Right kidney (tissue), 9 donors: ENCODE results near the gene ATP6V0C.

Experiments
- DNase-seq: peaks from one replicate; pipeline ENCODE4 v3.0.0-alpha.2; 2016
- long read RNA-seq, 8 donors: transcript quantifications; one replicate each; lab custom pipeline, GENCODE V29; 2026

The ATP6V0C gene
- long read RNA-seq, donor 1, transcript ATP6V0C-202 (2 exons, 1,081 nt), result minor isoform, 9 of 147 reads
- long read RNA-seq, donor 1, transcript ATP6V0C-201 (3 exons, 1,175 nt), result major isoform, 138 of 147 reads
- long read RNA-seq, donor 1, partial matches to known transcripts, result 0 of 147 reads
- long read RNA-seq, donor 1, other reads (novel, unspliced or antisense), result 0 of 147 reads
- long read RNA-seq, donor 2, transcript ATP6V0C-202 (2 exons, 1,081 nt), result minor isoform, 23 of 184 reads
- long read RNA-seq, donor 2, transcript ATP6V0C-201 (3 exons, 1,175 nt), result major isoform, 153 of 184 reads
- long read RNA-seq, donor 2, partial matches to known transcripts, result 8 of 184 reads
- long read RNA-seq, donor 2, other reads (novel, unspliced or antisense), result 0 of 184 reads
- long read RNA-seq, donor 3, transcript ATP6V0C-201 (3 exons, 1,175 nt), result major isoform, 116 of 130 reads
- long read RNA-seq, donor 3, transcript ATP6V0C-202 (2 exons, 1,081 nt), result minor isoform, 14 of 130 reads
- long read RNA-seq, donor 3, partial matches to known transcripts, result 0 of 130 reads
- long read RNA-seq, donor 3, other reads (novel, unspliced or antisense), result 0 of 130 reads
- long read RNA-seq, donor 4, transcript ATP6V0C-202 (2 exons, 1,081 nt), result minor isoform, 18 of 240 reads
- long read RNA-seq, donor 4, transcript ATP6V0C-201 (3 exons, 1,175 nt), result major isoform, 213 of 240 reads
- long read RNA-seq, donor 4, partial matches to known transcripts, result 9 of 240 reads
- long read RNA-seq, donor 4, other reads (novel, unspliced or antisense), result 0 of 240 reads
- long read RNA-seq, donor 5, transcript ATP6V0C-201 (3 exons, 1,175 nt), result major isoform, 246 of 265 reads
- long read RNA-seq, donor 5, transcript ATP6V0C-202 (2 exons, 1,081 nt), result minor isoform, 14 of 265 reads
- long read RNA-seq, donor 5, partial matches to known transcripts, result 5 of 265 reads
- long read RNA-seq, donor 5, other reads (novel, unspliced or antisense), result 0 of 265 reads
- long read RNA-seq, donor 6, transcript ATP6V0C-202 (2 exons, 1,081 nt), result minor isoform, 58 of 394 reads
- long read RNA-seq, donor 6, transcript ATP6V0C-201 (3 exons, 1,175 nt), result major isoform, 315 of 394 reads
- long read RNA-seq, donor 6, partial matches to known transcripts, result 21 of 394 reads
- long read RNA-seq, donor 6, other reads (novel, unspliced or antisense), result 0 of 394 reads
- long read RNA-seq, donor 7, result 0 reads
- long read RNA-seq, donor 8, transcript ATP6V0C-202 (2 exons, 1,081 nt), result minor isoform, 13 of 205 reads
- long read RNA-seq, donor 8, transcript ATP6V0C-201 (3 exons, 1,175 nt), result major isoform, 191 of 205 reads
- long read RNA-seq, donor 8, partial matches to known transcripts, result 0 of 205 reads
- long read RNA-seq, donor 8, other reads (novel, unspliced or antisense), result 0 of 205 reads

DNA sequence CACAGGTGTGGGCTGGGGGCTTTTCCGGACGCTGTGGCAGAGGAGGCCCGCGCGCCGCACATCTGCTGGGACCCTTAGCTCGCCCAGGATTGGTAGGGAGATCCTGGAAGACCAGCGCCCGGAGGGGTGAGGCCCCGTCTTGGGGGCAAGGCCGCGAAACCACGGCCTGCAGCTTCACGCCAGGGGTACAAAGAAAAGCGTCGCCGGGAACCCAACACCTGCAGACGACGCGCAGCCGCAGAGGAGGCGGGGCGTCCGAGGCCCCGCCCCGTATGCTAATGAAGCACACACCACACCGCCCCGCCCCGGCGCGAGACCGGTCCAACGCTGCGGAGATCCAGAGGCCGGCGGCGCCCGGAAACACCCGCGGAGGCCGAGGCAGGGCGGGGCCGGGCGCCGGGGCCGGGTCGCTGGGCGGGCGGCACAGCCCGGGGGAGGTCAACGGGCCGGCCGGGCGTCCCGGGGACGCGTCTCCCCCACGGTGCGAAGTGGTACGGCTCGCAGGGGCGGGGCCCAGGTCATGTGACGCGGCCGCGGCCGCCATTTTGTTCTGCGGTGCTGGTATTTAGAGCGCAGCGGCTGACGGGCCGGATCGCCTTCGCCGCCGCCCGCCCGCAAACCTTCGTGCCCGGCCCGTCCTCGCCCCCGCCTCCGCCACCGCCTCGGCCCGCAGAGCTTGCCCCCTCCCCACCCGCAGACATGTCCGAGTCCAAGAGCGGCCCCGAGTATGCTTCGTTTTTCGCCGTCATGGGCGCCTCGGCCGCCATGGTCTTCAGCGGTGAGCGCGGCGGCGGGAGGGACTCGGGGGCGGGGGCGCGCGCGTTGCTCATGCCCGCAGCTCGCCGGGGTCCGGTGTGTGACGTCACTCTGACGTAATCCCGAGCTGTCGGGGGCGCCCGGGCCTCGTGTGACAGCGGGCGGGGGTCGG is at the start of gene ATP6V0C:
Gene ATP6V0C, plus strand, starts transcription at position 548 of the 928 bp plus-strand sequence. Its CDS starts 152 bp downstream, at position 700.
- peak; percentile 85 for DNase-seq

DNA sequence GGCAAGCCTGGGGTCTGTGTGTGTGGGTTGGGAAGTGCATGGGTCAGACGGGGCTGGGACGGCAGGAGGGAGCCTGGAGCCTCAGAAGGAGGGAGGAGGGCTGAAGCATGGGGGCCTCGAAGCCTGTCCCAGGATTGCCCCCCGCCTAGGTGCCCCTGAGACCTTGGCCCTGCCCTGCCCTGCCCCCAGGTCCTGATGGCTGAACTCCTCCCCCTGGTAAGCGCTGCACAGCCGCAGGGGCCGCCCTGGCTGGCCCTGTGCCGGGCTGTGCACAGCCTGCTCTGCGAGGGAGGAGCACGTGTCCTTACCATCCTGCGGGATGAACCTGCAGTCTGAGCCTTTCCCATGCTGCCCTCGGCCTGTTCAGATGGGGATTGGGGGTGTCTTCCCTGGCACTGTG is 49.4 kb upstream of the ATP6V0C start:
- no peak for DNase-seq

DNA sequence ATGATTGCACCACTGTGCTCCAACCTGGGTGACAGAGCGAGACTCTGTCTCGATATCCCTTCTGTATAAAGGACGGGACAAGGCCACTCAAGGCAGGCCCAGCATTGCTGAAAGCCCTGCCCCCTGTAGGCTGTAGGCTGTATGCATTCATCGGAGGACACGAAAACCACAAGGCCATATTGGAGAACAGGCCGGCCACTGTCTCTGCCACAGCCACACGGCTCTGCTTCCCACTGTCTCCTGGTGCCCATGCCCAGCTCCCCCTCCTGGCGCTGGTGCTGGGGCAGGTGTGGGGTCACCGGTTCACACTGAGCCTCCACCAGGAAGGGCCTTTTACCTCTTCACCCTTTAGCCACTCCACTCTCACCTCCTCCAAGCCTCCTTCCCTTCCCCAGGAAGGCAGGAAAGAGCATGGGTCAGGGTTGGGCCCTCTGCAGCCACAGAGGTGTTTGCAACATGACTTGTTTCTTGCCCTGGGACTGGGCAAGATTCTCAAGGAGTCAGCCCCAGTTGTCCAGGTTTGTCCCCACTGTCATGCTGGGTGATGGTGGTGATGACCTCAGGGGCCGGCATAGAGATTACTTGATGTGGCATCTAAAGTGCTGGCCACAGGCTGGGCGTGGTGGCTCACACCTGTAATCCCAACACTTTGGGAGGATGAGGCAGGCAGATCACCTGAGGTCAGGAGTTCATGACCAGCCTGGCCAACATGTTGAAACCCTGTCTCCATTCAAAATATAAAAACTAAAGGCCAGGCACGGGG is 47.9 kb upstream of the ATP6V0C start:
- DNase-seq, result no peak

DNA sequence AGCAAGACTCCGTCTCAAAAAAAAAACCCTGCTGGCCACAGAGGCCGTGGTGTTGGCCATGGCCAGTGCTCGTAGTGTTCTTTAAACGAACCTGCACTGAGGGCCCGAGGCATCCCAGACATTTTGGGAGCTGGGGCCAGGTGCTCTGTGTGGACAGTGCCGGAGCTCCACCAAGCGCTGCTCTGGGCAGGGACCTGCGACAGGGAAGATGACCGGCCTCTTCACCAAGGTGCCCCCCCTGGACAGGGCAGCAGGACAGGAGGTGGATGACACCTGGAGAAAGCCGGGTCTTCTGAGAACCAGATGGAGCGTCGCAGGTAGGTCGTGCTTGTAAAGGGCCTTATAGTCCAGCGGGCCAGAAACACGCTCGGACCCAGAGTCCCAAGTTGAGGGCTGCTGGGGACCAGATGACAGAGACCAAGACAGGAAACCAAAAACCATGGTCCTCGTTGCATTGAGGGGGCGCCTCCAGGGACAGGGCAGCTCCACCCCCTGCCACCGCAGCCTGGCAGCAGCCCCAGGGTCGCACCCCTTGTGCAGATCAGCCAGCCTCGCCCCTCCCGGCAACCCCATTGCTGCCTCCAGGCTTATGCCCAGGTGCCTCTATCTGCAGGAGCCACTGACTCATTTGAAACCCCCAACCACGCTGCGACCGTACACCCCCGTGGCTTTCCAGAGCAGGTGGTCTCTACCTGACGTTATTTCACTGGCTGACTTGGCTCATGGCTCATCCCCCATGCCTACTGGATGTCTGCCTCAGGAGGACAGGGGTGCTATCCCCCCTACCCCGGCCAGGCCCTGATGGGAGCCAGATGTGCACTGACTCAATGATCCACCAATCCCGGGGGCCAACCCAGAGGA is 46.9 kb upstream of the ATP6V0C start:
- DNase-seq, result no peak

DNA sequence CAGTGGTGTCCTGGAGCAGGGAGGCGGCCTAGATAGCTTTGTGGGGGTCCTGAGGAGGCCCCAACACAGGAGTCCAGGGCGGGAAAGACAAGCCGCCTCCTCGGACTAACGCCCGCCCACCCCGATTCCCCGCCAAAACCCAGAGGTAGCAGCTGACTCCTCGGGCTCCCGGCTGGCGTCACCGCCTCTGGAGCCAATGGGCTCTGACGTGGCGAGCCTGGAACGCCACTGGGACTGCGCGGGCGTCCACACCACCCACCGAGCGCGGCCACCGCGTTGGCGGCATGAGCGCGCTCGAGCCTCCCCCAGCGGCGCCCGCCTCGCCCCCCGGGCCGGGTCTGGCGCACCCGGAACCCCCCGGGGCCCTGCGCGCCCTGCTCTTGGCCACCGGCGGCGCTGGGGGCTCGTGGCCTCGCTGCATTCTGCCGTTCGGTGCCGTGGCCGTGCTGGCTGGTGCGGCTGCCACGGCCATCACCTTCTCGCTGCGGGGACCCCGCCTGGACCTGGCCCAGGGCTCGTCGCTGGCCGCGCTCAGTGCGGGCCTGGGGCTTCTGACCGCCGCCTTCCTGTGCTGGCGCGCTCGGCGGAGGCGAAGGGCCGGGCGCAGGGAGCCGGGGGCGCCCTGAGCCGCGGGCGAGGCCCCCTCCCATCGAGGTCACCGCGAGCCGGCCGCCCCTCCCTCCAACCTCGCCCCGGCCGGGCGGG is 46.1 kb upstream of the ATP6V0C start:
- DNase-seq, result peak; percentile 64

DNA sequence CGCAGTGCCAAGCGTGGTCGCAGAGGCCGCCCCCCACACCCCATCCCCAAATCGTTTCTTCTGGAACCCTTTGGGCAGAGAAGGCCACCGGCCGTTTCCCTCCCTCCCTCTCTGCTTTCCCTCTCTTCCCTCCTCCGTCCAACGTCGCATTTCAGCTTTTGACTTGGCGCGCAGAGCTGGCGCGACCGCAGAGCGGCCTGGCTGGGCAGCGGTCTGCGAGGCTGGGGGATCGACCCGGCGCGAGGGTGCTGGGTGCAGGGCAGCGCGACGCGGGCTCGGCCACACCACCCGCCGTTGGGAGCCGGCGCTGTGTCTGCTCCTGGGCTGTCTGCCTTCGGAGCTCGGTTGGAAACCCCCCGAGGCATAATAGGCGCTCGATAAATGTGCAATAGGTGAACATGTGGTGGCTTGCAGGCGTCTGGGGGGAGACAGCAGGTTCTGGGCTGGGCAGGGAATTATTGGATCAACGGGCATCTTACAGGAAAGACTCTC is 45.5 kb upstream of the ATP6V0C start:
- DNase-seq, result peak; percentile 75

DNA sequence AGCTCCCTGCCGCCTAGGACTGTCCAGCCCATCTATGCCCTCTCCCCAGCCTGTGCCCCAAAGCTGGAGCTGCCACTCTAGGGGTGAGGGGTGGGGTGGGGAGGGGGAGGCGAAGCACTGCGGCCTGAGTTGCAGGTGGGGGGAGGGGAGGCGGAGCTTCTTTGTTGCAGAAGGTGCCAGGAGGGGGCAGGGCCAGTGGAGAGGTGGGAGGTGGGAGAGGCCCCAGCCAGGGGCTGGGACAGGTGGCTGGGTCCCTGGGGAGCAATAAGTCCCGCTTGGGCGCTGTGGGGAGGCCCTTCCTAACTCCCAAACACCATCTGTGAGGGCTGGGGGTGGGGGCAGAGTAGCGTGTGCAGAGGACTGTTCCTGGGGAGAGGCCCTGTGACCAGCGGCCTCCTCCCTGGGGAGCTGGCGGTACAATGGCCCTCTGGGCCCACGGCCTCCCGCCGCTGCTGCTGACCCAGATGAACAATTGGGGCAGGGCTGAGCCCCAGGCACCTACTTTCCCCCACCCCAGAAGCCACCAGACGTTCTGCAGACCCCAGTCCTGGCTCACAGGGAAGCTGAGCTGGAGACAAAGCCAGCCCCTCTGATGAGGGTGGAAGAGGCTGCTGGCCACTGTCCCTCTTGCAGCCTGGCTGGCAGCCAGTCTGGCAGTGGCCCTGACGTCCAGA is 44.9 kb upstream of the ATP6V0C start:
- DNase-seq, result peak; percentile 49

DNA sequence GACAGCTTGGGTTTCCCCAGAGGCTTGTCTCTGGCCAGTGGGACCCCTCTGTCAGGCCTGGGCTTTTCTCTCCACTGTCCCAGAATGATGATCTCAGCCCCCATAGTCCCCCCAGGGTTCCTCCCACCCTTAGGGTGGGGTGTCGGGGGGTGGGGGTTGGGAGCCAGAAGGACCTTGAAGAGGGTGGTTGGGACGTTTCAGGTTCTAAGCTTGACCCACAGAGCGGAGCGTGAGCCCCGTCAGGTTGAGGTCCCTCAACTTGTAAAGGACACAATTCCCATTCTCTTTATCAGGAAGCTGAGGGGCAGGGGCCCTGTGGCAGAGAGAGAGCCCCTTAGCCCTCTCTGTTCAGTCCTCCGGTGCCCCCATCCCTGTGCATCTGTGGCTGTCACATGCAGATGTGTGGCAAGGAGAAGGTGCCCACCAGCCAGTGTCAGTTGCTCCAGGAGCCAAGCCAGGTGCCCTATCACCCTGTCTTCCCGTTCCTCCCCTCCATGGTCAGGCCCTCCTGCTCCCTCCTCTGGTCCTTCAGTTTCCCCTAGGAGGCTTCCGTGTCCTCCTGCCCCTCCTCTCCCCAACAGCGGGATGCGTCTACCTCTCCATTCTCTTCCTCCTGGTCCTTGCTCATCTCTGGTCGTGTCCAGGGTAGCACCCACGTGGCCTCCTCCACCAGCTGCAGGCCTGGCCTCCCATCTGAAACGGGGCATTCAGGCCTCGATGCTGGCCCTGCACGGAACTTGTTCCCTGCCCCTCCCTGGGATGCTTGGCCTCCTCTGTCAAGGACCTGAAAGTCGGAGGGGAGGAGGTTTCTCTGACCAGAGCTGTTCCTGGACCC is 44.1 kb upstream of the ATP6V0C start:
- no peak for DNase-seq

DNA sequence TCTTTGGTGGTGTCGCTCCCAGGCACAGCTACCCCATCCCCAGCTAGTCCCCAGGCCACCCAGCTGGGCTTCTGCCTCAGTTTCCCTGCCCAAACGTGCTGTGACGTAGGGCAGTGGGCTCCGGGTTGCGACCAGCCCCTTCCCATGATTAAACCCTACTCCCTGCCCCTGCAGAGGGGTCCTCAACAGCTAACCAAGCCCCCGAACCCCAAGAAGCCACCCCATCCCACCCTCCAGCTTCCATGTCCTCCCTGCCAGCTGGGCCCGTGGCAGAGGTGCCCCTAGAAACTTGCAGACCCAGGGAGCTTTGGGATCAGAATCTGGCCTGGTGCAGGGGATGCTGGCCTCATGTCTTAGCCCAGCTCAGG is 43.5 kb upstream of the ATP6V0C start:
- DNase-seq, result no peak

DNA sequence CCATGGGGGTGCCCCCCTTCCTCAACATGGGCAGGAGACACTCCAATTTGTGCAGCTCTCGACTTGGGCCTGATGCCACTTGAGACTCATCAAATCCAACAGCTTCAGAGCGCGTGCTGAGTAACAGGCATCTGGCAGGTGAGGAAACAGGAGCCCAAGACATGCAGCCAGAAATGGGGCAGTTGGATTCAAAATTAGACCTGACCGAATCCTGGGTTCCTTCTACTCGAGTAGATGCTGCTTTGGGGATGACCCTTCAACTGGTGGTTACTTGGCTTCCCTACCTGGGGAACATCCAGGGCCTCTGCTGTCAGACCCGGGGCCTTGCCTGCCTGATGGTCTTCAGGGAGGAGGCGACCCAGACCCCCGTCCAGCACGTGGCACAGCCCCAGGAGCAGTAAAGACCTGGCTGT is 43.1 kb upstream of the ATP6V0C start:
- peak; percentile 55 for DNase-seq

DNA sequence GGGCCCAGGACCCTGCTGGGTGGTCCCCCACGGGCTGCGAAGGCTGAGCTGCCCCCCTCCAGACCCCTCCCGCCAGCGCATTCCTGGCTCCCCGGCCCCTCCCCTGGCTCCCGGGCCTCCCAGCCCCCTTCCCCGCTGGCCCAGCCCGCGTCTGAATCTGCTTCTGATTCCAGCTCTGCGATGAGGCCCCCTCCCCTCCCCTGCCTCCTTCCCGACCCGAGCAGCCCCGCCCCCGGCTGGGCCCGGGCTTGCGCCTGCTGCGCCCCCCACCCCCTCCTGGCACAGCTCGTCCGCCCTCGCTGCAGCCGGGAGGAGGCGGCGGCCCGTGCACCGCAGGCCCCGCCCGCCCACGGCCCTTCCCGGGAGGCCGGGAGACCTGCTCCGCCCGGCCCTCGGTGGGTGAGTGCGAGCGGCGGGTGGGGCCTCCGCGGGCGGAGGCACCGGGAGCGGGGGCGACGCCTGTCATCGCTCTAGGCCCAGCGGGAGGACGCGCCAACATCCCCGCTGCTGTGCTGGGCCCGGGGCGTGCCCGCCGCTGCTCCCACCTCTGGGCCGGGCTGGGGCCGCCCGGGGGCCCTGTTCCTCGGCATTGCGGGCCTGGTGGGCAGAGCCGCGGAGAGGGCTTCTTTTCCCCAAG is 42.6 kb upstream of the ATP6V0C start, which contains the start of gene NTN3:
Gene NTN3, plus strand, starts transcription at position 282 of the 637 bp plus-strand sequence. CDS start 405 bp downstream, outside the sequence.
- DNase-seq, result peak; percentile 80

DNA sequence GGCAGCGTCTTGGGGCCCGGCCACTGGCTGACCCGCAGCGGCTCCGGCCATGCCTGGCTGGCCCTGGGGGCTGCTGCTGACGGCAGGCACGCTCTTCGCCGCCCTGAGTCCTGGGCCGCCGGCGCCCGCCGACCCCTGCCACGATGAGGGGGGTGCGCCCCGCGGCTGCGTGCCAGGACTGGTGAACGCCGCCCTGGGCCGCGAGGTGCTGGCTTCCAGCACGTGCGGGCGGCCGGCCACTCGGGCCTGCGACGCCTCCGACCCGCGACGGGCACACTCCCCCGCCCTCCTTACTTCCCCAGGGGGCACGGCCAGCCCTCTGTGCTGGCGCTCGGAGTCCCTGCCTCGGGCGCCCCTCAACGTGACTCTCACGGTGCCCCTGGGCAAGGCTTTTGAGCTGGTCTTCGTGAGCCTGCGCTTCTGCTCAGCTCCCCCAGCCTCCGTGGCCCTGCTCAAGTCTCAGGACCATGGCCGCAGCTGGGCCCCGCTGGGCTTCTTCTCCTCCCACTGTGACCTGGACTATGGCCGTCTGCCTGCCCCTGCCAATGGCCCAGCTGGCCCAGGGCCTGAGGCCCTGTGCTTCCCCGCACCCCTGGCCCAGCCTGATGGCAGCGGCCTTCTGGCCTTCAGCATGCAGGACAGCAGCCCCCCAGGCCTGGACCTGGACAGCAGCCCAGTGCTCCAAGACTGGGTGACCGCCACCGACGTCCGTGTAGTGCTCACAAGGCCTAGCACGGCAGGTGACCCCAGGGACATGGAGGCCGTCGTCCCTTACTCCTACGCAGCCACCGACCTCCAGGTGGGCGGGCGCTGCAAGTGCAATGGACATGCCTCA is 41.9 kb upstream of the ATP6V0C start:
- no peak for DNase-seq

DNA sequence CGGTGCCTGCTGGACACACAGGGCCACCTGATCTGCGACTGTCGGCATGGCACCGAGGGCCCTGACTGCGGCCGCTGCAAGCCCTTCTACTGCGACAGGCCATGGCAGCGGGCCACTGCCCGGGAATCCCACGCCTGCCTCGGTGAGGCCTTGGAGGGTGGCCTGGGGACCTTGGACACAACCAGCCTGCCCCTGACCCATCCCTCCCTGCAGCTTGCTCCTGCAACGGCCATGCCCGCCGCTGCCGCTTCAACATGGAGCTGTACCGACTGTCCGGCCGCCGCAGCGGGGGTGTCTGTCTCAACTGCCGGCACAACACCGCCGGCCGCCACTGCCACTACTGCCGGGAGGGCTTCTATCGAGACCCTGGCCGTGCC is 41.3 kb upstream of the ATP6V0C start:
- DNase-seq, result no peak

DNA sequence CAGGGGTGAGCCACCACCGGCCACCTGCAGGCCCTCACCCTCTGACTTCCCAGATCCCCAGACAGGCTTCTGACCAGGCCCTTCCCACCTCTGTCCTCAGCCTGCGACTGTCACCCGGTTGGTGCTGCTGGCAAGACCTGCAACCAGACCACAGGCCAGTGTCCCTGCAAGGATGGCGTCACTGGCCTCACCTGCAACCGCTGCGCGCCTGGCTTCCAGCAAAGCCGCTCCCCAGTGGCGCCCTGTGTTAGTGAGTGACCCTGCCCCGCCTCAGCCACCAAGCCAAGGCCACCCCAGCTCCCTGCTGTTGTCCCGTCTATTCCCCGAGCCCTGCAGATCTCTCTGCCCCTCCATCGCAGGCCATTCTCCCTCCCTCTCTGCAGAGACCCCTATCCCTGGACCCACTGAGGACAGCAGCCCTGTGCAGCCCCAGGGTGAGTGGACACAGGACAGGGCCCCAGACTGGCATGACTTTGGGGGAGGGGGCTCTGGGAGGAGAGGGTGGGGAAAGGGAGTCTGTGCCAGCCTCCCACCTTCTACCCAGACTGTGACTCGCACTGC is 40.8 kb upstream of the ATP6V0C start:
- no peak for DNase-seq

DNA sequence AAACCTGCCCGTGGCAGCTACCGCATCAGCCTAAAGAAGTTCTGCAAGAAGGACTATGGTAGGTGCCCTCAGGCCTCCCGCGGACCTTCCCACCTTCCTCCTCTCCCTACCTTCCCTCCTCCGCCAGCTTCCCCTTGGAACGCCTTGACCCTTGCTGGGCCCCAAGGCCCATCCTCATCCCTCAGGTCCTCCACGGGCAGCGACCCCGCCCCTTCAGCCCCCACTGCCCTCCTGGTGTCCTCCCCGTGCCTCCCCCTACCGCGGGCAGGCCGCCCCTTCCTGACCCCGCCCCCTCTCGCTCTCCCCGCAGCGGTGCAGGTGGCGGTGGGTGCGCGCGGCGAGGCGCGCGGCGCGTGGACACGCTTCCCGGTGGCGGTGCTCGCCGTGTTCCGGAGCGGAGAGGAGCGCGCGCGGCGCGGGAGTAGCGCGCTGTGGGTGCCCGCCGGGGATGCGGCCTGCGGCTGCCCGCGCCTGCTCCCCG is 40.3 kb upstream of the ATP6V0C start:
- no peak for DNase-seq
